Measurements from ENCODE around the gene DUSP3.

The DUSP3 gene

DNA sequence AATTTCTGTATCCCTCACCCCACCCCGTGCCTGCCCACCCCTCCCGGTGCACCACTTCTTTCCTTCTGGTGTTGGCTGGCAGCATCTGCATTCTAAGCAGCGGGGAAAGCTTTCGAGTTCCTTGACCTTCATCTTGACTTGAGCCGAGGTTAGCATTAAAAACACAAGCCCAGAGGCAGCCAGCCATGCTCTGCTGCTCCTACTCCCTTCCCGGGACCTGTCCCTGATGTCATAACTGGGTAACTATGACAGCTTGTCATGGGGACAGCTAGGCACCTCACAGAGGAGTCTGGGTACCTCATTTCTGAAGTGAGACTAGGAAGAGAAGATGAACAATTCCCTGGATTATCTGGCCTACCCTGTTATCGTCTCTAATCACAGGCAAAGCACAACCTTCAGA, 1.4 kb upstream of the DUSP3 start, which contains the start of gene CFAP97D1:
Gene CFAP97D1 (plus strand): TSS at position 301 of the 400 bp plus-strand sequence. CDS start 28 bp downstream, at position 329.
- TF ChIP-seq NFIC (IDR thresholded peaks at IDR 0.05) (no peak), RAD21 (IDR thresholded peaks at IDR 0.05; ENCODE audit: low read depth) (no peak), TEAD4 (IDR thresholded peaks at IDR 0.05) (no peak), CREB1 (IDR thresholded peaks at IDR 0.05; ENCODE audit: low read depth) (no peak), TCF12 (IDR thresholded peaks at IDR 0.05; ENCODE audit: low read depth) (no peak)
- TF ChIP-seq, protein P1, sequence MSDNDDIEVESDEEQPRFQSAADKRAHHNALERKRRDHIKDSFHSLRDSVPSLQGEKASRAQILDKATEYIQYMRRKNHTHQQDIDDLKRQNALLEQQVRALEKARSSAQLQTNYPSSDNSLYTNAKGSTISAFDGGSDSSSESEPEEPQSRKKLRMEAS (IDR thresholded peaks at IDR 0.05) = no peak

DNA sequence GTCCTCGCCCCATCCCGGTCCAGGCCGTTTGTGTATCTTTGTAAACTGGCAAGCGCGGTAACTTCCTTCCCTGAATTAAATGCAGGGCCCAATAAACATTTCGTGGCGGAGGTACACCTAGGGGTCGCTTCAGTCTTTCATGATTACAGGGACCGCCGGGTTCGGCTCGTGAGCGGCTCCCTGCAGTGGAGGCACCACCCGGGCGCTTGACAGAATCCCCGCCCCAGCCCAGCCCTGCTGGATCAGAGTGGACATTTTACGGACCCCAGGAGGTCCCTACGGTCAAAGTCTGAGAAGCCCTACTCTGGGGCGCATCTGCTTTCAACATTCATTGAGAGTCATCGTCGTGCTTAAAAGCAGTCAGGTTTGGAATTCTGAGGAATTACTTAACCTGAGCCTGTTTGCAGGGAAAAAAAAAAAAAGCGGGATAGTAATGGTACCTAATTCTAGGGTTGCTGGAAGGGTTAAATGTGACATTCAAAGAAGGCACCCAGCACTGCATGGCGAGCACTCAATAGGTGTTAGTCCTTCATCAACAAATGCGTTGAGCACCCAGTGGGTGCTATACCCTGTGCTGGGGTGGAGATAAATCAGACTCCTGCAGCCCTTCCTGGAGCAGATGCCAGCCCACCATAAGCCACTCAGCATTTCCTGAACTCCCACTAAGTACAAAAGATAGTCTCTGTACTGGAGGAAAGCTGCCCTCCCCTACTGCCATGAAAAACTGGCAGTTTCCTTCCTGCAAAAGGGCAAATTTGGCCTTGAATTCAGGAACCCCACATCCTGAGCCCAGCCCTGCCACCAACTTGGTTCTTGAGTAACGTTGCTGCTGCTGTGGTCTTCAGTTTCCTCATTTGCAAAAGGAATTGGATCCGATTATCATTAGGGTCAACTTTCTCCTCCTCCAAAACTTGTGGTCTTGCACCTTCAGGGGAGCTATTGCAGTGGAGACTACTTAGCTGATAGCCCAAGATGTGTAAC, 658 bp upstream of the DUSP3 start:
- TF ChIP-seq NFIC (IDR thresholded peaks at IDR 0.05) (no peak), TCF12 (IDR thresholded peaks at IDR 0.05; ENCODE audit: low read depth) (no peak), ZBTB7A (IDR thresholded peaks at IDR 0.05; ENCODE audit: low read depth) (no peak), FOXM1 (IDR thresholded peaks at IDR 0.05; ENCODE audit: borderline replicate concordance, low read depth) (no peak), TAF1 (IDR thresholded peaks at IDR 0.05; ENCODE audit: low read depth) (no peak), RAD21 (IDR thresholded peaks at IDR 0.05; ENCODE audit: low read depth) (0 out of 2 replicates have a peak, but pooled peaks have one; percentile 11), CEBPB (IDR thresholded peaks at IDR 0.05) (no peak)
- TF ChIP-seq, protein P2, sequence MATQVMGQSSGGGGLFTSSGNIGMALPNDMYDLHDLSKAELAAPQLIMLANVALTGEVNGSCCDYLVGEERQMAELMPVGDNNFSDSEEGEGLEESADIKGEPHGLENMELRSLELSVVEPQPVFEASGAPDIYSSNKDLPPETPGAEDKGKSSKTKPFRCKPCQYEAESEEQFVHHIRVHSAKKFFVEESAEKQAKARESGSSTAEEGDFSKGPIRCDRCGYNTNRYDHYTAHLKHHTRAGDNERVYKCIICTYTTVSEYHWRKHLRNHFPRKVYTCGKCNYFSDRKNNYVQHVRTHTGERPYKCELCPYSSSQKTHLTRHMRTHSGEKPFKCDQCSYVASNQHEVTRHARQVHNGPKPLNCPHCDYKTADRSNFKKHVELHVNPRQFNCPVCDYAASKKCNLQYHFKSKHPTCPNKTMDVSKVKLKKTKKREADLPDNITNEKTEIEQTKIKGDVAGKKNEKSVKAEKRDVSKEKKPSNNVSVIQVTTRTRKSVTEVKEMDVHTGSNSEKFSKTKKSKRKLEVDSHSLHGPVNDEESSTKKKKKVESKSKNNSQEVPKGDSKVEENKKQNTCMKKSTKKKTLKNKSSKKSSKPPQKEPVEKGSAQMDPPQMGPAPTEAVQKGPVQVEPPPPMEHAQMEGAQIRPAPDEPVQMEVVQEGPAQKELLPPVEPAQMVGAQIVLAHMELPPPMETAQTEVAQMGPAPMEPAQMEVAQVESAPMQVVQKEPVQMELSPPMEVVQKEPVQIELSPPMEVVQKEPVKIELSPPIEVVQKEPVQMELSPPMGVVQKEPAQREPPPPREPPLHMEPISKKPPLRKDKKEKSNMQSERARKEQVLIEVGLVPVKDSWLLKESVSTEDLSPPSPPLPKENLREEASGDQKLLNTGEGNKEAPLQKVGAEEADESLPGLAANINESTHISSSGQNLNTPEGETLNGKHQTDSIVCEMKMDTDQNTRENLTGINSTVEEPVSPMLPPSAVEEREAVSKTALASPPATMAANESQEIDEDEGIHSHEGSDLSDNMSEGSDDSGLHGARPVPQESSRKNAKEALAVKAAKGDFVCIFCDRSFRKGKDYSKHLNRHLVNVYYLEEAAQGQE (IDR thresholded peaks at IDR 0.05; ENCODE audit: low read depth) = no peak

DNA sequence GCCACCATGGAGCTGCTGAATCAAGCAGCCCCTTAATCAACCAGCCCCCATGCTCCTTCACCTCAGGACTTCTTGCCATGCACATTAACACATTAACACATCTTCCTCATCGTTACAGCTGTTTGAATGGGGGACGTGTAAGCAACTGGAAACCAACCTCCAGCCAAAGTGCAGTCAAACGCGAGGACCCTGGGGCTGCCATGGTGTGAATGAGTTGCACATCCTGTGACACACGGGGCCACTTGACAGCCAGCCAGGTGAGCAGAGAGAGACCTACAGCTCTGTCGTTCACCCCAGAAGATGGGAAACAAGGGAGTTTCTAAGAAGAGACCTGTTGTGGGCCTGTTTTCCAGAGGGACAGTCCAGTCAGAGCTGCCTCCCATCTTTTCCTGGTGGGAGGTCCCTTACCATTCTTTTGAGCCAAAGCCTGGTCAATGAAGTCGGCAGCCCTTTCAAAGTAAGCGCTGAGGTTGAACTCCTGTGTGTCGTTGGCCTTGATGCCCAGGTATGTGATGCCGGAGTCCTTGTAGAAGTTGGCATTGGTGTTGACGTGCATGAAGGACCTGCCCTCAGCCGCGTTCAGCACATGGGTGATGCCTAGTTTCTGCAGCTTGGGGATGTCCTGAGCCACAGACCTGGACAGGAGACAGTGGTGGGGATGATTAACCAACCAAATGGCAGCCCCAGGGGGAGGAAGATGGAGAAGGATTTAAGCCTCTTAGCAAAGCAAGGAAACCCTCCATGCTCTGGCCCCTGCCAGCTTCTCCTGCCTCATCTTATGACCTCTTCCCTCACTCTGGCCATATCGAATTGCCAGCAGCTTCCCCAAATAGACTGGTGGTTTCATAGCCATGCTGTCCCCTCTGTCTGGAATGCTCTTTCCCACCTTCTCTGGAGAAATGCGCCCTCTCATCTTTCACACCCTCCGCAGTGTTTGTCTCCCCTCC, 4.2 kb downstream of the DUSP3 start:
- TF ChIP-seq TEAD4 (IDR thresholded peaks at IDR 0.05) (no peak), RAD21 (IDR thresholded peaks at IDR 0.05; ENCODE audit: low read depth) (no peak), FOXM1 (IDR thresholded peaks at IDR 0.05; ENCODE audit: borderline replicate concordance, low read depth) (no peak), TCF12 (IDR thresholded peaks at IDR 0.05; ENCODE audit: low read depth) (no peak), CREB1 (IDR thresholded peaks at IDR 0.05; ENCODE audit: low read depth) (no peak), NFIC (IDR thresholded peaks at IDR 0.05) (no peak), CEBPB (IDR thresholded peaks at IDR 0.05) (no peak)
- TF ChIP-seq, protein P1 (IDR thresholded peaks at IDR 0.05) = no peak

DNA sequence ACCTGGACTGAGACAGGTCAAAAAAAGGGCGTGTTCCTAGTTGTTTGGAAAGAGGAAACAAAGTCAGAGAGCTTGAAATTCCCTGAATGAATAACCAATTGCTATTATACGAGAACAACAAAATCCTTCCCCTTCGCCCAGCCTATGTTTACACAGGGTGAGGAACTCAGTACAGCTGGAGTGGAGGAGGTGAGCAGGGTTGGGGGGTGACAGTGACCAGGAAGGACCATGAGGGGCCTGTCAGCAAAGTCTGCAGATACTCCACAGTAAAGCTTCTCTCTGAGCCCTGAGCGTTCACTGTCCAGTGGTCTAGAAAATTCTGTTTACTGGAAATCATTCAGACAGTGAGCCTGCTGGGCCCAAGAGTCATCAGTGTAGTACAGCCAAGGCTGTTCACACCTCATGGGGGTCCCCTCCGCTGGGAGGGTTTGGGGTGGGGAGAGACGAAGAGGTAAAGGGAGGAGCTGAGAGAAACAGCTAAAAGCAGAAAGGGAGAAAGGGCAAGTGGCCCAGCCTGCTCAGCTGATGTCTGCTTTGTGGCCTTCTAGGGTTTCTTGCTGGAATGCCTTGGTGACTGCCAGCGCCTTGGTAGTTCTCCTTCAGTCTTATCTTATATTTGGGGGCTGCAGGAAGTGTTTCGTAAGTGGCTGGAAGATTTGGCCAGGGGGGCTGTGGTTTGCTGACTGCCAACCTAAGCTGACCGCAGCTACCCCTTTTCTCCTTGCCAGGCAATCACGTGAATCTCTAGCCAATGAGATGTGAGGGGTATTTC, 5.7 kb downstream of the DUSP3 start:
- TF ChIP-seq, protein P3, sequence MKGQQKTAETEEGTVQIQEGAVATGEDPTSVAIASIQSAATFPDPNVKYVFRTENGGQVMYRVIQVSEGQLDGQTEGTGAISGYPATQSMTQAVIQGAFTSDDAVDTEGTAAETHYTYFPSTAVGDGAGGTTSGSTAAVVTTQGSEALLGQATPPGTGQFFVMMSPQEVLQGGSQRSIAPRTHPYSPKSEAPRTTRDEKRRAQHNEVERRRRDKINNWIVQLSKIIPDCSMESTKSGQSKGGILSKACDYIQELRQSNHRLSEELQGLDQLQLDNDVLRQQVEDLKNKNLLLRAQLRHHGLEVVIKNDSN (IDR thresholded peaks at IDR 0.05) = no peak
- TF ChIP-seq YY1 (IDR thresholded peaks at IDR 0.05; ENCODE audit: low read depth) (no peak), TCF12 (IDR thresholded peaks at IDR 0.05; ENCODE audit: low read depth) (no peak), TEAD4 (IDR thresholded peaks at IDR 0.05) (no peak), RAD21 (IDR thresholded peaks at IDR 0.05; ENCODE audit: low read depth) (no peak), CEBPB (IDR thresholded peaks at IDR 0.05) (no peak), EP300 (IDR thresholded peaks at IDR 0.05; ENCODE audit: borderline replicate concordance) (no peak), EGR1 (IDR thresholded peaks at IDR 0.05) (no peak), ZBTB7A (IDR thresholded peaks at IDR 0.05; ENCODE audit: low read depth) (no peak), TAF1 (IDR thresholded peaks at IDR 0.05; ENCODE audit: low read depth) (no peak), NFIC (IDR thresholded peaks at IDR 0.05) (no peak), FOXM1 (IDR thresholded peaks at IDR 0.05; ENCODE audit: borderline replicate concordance, low read depth) (no peak), CREB1 (IDR thresholded peaks at IDR 0.05; ENCODE audit: low read depth) (no peak)
- TF ChIP-seq, protein P1 (IDR thresholded peaks at IDR 0.05) = no peak
- TF ChIP-seq, protein P2 (IDR thresholded peaks at IDR 0.05; ENCODE audit: low read depth) = no peak
